ENCODE measurements around the gene HUNK.
"Not testable (repeated sequence)": the region's sequence is repeated elsewhere in the genome, so short reads cannot be mapped to it uniquely, and the experiment has no call there.

HUNK gene

DNA sequence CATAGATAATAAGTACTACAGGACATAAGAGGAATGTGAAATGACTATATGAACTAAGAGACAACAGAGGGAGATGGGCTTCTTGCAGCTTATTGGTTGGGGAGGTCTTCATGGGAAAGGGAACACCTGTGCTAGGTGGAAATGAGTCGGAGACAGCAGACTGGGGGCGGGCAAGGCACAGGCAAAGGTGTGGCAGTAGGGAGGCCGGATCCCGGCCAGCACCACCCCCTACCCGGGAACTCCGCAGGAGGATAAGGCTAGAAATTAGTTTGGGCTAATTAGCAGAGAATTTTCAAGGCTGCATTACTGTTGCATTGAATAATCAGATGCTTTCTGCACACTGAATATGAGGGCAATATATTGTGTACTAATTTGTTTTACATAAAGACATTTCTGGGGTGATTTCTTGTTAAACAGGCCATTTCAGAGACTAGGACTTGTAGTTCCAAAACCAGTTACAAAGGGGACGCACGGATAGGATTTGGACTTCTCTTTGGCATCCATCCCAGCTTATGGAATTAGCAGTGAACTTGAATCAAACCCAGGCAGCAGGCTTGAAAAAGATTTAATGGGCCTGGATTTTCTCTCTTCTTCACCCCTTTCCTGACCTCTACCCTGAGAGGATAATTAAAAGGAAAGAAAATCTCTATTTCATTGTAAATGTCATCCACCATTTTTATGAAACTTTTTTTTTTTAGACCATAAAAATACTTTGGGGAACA is 2.2 kb upstream of the HUNK start:
- DNase-seq (ENCODE audit: low read depth), result no peak

DNA sequence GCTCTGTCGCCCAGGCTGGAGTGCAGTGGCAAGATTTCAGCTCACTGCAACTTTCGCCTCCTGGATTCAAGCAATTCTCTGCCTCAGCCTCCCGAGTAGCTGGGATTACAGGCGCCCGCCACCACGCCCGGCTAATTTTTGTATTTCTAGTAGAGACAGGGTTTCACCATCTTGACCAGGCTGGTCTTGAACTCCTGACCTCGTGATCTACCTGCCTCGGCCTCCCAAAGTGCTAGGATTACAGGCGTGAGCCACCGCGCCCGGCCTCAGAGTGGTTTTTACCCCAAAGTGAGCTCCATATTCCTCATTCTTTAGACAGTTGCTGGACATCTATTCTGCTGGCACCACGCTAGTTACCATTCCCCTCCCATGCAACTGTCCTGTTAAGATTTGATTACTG is 1.4 kb upstream of the HUNK start:
- DNase-seq (ENCODE audit: low read depth), result not testable (repeated sequence)

DNA sequence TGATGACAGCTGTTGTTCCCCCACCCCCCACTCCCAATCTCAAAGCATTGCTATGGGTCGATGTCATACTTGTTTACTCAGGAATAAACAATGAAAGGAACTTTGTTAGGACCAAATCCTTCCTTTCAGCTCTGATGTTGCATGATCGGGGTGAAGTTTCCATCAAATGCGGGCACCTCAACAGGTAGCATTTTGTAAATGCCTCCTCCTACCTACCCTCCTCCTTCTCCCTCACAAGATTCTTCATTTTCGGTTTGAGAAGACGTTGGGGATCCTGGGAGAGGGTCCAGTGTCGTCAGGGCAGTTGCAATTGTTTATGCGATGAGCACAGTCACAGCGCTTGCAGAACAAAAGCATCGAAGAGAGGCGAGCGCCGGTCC is 758 bp upstream of the HUNK start:
- no peak for DNase-seq (ENCODE audit: low read depth)

DNA sequence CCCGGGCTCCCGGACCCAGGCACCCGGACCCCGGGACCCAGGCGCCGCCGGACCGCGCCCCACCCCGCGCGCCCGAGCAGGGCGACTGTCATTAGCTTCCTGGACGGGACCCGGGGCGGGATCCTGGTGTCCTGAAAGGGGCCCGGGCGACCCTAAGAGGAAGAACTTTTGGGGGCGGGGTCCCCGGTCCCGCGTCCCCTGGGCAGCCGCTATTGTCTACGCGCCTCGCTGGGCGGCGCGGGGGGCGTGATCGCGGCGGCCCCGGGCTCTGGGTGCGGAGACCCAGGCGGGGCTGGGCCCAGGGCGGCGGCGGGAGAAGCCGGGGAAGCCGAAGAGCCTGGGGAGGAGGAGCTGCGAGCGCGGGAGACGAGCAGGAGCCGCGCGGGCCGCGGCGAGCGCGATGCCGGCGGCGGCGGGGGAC is 465 bp downstream of the HUNK start:
- DNase-seq (ENCODE audit: low read depth), result no peak

DNA sequence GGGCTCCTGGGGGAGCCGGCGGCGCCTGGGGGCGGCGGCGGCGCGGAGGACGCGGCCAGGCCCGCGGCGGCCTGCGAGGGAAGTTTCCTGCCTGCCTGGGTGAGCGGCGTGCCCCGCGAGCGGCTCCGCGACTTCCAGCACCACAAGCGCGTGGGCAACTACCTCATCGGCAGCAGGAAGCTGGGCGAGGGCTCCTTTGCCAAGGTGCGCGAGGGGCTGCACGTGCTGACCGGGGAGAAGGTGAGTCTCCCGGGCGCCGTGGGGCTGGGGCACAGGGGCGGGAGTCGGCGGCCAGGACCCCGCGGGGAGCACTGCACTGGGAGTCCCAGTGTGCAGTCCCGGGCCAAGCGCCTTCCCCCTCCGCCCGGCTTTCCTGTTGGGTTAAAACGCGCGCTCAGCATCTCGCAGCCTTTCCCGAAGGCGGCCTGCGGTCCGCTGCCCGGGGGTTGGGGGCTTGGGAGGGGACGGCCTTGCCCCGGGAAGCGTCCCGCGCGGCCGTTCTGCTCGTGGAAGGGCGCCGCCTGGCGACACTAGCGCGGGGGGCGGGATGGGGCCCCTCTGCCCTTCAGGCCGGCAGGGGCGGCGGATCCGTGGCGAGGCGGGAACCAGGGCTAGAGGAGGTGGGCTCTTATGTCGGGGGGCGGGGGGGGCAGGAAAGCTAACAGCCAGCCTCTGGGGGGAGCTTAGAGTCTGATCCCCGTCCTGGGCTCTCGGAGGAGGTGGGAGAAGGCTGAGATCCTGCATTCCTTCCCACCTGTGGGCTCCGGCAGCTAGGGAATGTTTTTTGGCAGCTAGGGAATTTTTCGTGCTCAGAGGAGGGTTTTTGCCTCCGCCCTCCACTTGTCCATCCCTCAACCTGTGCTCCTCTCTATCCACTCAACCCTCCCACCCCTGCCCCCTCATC is 1.1 kb downstream of the HUNK start:
- peak; percentile 37 for DNase-seq (ENCODE audit: low read depth)

DNA sequence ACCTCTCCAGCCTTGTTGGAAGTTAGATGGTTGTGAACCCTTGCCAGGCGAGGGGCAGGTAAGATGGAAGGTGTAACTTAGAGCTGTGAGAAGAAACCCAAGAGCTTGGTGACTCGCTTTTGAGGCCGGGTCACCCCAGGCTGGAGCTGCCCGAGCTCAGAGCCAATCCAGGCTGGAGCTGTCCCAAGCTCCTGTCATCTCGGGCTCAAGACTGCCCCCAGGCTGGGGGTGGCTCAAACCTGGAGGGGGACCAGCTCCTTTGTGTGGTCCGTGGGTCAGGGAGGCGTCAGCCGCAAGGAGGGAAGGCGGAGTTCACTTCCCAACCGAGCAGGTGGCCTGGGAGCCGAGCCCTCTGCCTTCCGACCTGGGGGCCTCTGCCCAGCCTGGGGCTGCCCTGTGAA is 2.0 kb downstream of the HUNK start:
- no peak for DNase-seq (ENCODE audit: low read depth)

DNA sequence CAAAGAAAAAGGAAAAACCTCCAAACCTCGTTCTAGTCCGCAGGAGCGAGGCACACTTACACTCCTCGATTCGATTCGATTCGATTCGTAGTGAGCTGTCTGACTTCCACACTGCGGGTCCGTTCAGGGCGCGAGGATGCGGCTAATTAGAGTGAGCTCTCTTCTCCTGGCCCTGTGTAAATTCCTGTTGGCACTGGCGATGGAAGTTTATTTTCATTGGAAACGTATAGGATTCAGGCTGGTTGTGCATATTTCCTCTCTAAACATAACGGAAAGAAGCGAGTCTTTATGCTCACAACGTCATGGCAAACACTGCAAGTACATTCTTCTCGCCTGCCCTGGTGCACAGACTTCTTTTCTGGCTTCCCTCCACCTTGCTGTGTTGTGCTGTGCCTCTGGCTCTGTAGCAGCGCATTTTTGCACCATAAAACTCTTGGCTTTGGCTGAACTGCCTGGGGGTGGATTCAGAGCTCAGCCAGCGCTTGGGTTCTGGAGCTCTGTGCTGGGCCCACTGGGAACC is 2.7 kb downstream of the HUNK start:
- peak; percentile 41 for DNase-seq (ENCODE audit: low read depth)

DNA sequence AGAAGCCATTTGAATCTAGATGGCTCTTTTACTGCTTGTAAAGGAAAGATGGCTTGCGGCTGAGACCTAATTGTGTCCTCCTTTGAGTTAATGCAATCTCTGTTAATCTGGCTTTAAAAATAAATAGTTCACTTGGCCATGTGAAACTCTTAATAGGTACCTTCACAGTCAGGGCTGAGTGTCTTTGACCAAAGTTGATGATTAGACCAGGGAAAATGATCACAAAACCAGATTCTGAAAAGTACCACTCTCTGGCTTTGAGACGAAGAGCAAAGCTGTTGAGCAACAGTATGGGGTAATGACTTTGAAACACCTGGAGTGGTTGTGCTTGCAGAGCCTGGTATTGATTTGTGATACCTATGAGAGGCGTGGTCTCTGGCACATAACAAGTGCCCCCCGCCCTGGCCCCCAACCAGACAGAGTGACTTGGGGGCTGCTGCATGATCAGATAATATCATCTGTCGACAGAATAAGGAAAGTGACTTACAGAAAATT is 4.7 kb downstream of the HUNK start:
- no peak for DNase-seq (ENCODE audit: low read depth)

DNA sequence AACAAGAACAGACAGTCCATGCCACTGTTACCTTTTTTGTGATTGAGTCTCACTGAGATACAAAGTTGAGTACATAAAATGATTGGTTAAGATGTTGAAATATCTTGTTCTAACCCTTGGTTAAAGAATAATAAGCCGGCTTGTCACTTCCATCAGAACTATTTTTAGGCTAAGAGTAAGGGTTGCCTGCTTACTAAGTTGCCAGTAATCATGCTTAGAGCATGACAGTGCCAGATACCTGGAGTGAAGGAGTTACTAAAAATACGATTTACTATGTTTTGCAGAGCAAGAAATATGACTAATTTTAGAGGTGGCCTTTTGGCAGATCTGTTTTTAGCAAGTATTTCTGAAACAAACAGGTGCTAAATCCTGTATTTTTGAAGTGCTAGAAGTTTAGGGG is 6.0 kb downstream of the HUNK start:
- no peak for DNase-seq (ENCODE audit: low read depth)

DNA sequence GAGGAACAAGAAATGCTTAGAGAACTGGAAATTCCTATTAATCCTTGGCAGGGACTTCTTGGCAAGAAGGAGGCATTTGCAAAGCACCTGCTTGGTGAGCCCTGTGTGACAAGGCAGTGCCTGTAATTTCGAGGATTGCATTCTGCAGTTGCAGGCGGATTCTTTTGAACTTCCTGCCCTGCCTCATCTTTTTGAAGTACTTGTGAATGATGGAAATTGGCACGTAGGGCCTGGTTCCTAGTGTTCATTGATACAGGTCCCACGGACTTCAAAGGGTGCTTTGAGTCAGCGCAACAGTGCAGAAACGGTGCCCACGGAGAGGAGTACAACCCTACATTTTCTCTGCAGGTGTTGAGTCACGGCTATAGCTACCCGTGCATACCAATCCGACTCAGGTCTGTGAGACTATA is 6.4 kb downstream of the HUNK start:
- DNase-seq (ENCODE audit: low read depth), result no peak

DNA sequence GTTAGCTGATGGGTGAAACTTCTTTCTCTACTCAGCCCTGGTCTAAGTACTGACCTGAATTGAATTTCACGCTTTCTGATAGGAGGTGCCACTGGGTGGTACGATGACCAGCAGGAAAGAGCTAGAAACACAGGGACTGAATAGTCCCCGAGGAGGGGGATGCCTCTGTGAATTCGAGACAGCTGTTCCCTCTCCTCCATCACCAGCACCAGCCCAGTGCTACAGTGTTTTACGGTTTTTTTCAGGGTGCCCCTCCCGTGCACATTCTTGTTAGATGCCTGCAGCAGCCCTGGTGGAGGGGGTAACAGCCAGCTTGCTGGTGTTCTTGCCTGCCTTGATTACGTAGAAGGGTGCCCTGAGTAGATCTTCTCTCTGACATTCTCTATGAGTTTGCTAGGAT is 7.1 kb downstream of the HUNK start:
- no peak for DNase-seq (ENCODE audit: low read depth)

DNA sequence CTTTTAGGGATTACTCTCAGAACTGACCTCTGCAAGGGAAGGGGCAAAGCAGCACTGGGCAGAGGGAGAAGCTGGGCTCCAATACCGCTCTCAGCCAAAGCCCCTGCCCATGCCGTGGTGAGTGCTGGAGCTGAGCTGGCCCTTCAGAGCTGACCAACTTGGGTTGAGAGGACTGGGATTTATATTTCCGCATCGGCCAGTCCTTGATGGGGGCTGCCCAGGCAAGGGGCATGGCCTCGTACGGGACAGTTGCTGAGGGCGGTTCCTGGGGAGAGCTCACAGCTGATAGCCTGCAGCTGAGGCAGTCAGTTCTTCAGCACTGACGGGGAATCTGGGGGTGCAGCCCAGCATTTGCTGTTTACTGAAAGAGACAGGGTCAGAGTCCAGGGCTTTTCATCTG is 8.0 kb downstream of the HUNK start:
- DNase-seq (ENCODE audit: low read depth), result no peak

DNA sequence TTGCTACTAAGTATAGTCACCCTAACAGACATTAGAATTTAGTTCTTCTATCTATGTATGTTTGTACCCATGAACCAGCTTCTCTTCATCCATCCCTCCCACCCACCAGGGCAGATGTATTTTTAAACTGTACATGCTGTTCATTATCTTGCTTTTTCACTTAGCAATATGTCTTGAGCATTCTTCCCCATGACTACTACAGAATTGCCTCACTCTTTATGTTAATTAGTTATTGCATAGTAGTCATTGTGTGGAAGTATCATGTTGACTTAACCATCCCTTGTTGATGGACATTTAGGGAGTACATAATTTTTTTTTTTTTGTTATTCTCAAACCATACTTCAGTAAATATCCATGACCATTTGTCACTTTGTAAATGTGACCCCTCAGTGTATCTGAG is 9.9 kb downstream of the HUNK start:
- no peak for DNase-seq (ENCODE audit: low read depth)

DNA sequence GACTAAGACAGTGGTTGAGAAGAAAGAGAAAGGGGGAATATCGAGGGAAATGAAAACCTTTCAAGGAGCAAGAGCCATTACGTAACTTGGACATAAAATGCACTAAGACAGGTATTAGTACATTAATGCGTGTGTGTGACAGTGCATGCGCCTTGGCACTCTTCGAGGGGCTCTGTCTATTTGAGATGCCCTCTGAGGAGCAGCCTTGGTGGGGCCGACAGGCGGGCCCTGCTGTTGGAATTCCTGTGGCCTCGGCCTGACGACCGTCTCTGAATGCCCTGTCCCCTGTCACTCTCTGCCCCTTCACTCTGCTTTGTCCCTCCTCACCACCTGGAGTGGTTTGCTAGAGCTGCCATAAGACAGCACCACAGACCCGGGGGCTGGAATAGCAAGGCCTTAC is 12.3 kb downstream of the HUNK start:
- no peak for DNase-seq (ENCODE audit: low read depth)

DNA sequence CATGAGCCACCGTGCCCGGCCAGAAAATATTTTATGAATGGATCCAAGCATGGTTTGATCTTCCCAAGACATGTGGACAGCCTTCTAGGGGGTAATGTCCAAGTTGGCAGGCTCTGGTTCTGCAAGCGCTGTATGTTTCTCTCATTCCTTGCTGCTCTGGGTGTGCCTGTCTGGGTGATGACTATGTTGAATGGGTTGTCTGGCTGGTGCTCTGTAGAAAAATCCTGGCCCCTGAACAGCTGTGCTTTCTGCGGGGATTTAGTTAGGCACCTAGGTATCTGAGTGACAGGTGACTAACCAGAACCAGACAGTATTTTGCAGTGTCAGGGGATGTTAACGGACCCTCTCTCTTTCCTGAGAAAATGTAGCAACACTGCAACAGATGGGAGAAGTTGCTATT is 14.1 kb downstream of the HUNK start:
- no peak for DNase-seq (ENCODE audit: low read depth)

DNA sequence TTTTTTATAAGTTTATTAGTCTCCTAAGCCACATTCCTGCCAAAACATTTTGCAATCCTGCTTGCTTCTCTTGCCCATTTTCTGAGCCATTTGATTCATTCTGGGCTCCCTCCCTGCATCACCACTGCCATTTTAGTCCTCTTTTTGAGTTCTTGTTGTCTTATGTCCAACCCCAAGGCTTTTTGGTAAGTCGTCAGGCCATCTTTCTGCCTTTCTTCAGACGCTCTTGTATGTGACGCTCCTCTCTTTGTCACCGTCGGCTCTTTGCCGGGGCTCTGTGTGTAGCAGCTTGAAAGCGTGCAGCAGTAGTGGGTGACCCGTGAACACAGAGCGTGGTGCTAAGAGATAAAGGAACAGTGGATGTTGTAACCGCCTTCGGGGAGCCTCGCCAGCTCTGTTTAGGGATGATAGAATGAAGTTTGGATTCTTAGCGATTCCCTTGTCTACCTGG is 14.6 kb downstream of the HUNK start:
- no peak for DNase-seq (ENCODE audit: low read depth)

DNA sequence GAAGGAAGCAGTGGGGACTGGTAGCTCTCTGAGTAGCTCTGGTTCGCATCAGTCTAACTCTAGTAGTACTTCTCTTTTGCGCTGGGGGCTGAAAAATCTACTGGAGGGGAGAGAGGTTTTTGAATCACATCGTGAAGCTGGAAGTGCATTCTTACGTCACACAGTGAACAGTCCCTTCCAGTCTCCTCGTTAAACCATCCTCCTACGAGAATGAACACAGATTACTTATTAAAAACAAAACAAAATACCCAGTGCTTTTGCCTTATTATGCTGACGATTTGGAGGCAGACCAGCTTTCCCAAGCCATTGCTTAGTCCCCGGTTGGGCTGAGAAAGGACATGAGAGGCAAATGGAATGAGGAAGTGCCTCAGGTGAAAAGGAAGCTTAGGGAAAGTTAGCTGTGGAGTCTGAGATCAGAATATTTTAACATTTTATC is 16.1 kb downstream of the HUNK start:
- DNase-seq (ENCODE audit: low read depth), result peak; percentile 56

DNA sequence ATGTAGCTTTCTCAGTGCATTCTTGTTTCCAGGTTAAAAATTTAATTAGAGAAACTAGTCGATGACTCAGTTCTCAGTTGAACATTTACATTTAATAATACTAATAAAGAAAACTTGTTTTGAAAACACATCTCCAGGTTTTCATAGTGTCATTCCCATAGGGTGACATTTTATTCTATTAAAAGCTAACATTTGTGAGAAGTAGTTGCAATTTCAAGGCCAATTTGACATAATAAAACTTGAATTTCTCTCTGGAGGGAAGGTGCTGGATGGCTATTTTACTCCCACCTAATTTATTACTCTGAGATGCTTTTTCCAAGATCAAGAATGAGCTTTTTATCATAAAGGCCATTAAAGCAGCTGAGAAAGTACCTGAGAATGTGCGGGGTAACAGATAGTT is 16.6 kb downstream of the HUNK start:
- DNase-seq (ENCODE audit: low read depth), result no peak

DNA sequence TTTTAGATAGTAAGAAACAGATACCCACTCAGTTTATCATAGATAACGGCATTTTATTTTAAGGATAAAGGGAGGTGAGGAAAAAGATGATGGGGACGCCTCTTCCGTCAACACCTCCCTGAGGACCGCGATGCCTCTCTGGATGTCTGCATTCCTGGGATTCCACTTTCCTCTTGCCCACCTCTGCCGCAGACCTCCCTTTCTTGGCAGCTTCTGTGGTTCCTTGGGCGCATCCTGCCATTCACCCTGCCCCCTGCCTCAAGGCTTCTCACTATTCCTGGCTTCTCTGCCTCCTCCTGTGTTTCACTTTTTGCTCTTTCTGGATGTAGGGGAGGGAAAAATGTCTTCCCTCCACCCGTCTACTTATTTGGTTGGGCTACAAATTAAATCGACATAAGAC is 19.9 kb downstream of the HUNK start:
- no peak for DNase-seq (ENCODE audit: low read depth)

DNA sequence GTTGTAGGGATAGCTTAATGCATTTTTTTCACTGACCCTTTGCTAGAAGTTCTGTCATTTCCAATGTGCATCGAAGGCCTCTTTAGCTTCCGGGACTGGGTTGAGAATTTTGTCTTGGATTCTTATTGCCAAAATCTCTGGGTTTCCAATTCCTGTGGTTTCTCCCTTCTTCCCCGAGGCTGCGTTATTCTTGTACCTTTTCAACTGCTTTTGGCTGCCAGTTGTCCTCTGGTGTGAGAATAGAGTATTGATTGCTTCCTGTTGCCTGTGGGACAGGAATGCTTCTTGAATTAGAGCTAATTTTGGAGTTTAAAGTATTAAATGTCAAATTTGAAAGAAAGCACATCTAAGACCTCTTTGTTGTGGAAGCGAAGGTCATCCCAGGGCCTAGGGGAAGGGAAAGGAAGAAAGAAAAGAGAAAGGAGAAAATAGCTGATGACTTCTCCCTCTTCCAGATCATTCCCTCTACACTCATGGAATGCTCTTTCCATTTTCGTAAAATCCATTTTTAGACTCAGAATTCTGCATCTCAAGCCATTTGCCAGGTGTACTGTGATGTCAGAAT is 21.1 kb downstream of the HUNK start:
- peak; percentile 55 for DNase-seq (ENCODE audit: low read depth)

DNA sequence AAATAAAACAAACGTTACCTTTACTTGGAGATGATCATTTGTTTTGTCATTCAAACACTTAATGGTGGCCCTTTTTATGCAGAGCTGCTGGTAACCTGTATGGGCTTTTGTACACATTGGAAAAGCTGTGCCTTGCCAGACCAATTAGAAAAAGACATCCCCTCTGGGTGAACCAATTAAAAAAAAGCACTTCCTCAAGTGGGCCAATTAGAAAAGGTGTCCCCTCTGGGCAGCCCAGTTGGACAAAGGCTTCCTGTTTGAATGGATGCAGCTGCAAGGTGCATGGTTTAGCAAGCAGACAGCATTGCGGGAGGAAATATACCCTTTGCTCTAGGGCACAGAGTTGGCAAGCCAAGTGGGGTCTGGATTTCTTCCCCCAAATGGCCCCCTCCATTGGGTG is 21.6 kb downstream of the HUNK start:
- DNase-seq (ENCODE audit: low read depth), result no peak

DNA sequence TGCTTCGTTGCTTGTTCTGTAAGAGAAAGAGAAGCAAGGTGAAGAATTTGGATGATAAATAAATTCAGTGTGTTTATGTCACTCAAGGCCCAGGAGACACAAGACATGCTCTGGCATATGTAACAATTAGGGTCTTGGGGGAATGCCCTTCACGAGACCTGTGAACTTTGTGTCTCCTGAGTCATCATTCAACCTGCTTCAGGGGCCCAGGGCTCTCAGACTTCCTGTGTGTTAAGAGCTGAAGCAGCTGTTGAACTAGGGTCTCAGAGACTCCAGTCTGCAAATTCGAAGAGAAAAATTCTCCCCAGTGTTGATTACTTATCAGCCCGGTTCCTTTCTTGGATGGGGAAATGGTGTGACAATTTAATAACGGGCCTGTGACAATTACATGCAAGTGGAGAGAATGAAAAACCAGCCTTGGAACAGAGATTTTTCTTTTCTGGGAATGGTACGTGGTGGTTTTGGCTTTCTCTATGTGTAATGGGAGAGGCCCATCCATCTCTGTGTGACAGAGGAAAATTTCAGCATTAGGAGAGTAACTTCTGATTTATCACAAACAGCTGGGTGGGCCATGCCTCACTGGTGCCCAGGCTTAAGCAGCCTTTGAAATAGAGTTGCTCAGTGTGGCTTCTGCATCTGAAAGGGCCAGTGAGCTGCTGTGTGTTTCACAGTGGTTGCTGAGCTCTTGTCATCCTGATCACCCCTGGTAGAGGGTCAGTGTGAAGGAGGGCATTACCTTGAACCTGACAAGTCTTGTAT is 22.4 kb downstream of the HUNK start:
- no peak for DNase-seq (ENCODE audit: low read depth)

Data from EH (cell line).